ENCODE results near the gene TEAD4. TPM values are rescaled to one million over a fixed set of nuclear protein-coding genes. Genes with fewer than 3 reads are reported as not detected.

The TEAD4 gene
- total RNA-seq, 1 experiment from 2014 or later, result 10.9 TPM

- peak; percentile 62 for DNase-seq (ENCODE audit: low read depth)
Measured at GRCh38 chr12:2960390-2960956, 1.3 kb downstream of the TEAD4 start.

- no peak for DNase-seq (ENCODE audit: low read depth)
Measured at GRCh38 chr12:2960996-2961616, 1.9 kb downstream of the TEAD4 start.

GRCh38 chr12:2961705-2962104 is 2.5 kb downstream of the TEAD4 start:
- no peak for DNase-seq (ENCODE audit: low read depth)

- DNase-seq (ENCODE audit: low read depth), result no peak
Measured at GRCh38 chr12:2963154-2963759, 4.1 kb downstream of the TEAD4 start.

- no peak for DNase-seq (ENCODE audit: low read depth)
Measured at GRCh38 chr12:2963760-2964292, 4.6 kb downstream of the TEAD4 start.

GRCh38 chr12:2967651-2968050 is 8.5 kb downstream of the TEAD4 start:
- DNase-seq (ENCODE audit: low read depth), result no peak

GRCh38 chr12:2970744-2971143 is 11.5 kb downstream of the TEAD4 start:
- DNase-seq (ENCODE audit: low read depth), result no peak

GRCh38 chr12:2973566-2973965 is 14.4 kb downstream of the TEAD4 start:
- DNase-seq (ENCODE audit: low read depth), result no peak

- DNase-seq (ENCODE audit: low read depth), result no peak
Measured at GRCh38 chr12:2974560-2974971, 15.4 kb downstream of the TEAD4 start.

GRCh38 chr12:2976581-2976996 is 17.4 kb downstream of the TEAD4 start:
- no peak for DNase-seq (ENCODE audit: low read depth)

- no peak for DNase-seq (ENCODE audit: low read depth)
Measured at GRCh38 chr12:2977776-2978175, 18.6 kb downstream of the TEAD4 start.

GRCh38 chr12:2979806-2980205 is 20.6 kb downstream of the TEAD4 start:
- DNase-seq (ENCODE audit: low read depth), result no peak

GRCh38 chr12:2980630-2981029 is 21.4 kb downstream of the TEAD4 start:
- no peak for DNase-seq (ENCODE audit: low read depth)

- no peak for DNase-seq (ENCODE audit: low read depth)
Measured at GRCh38 chr12:2982361-2982760, 23.2 kb downstream of the TEAD4 start.

GRCh38 chr12:2984249-2984648 is 25.1 kb downstream of the TEAD4 start:
- DNase-seq (ENCODE audit: low read depth), result no peak

- no peak for DNase-seq (ENCODE audit: low read depth)
Measured at GRCh38 chr12:2984698-2985097, 25.5 kb downstream of the TEAD4 start.

- no peak for DNase-seq (ENCODE audit: low read depth)
Measured at GRCh38 chr12:2986876-2987275, 27.7 kb downstream of the TEAD4 start.

GRCh38 chr12:2988494-2988893 is 29.3 kb downstream of the TEAD4 start:
- no peak for DNase-seq (ENCODE audit: low read depth)

- DNase-seq (ENCODE audit: low read depth), result no peak
Measured at GRCh38 chr12:2992724-2993123, 33.5 kb downstream of the TEAD4 start.

- no peak for DNase-seq (ENCODE audit: low read depth)
Measured at GRCh38 chr12:2997989-2998670, 38.9 kb downstream of the TEAD4 start.

- peak; percentile 42 for DNase-seq (ENCODE audit: low read depth)
Measured at GRCh38 chr12:2998789-2999264, 39.6 kb downstream of the TEAD4 start.

GRCh38 chr12:2999265-2999841 is 40.2 kb downstream of the TEAD4 start:
- DNase-seq (ENCODE audit: low read depth), result no peak

Data from RPMI7951 (cell line).